ENCODE measurements around the gene ZCCHC8. TPM values are rescaled to one million over a fixed set of nuclear protein-coding genes. Genes with fewer than 3 reads are reported as not detected.

The ZCCHC8 gene
- 17.9 and 21.9 TPM in 2 replicates for total RNA-seq

GRCh38 chr12:122500685-122501488, at the start of gene ZCCHC8:
ZCCHC8 (minus strand) TSS chr12:122500932; CDS start chr12:122500840, 92 bp downstream.

GRCh38 chr12:122526683-122527477, 26.1 kb upstream of the ZCCHC8 start, which contains the start of the genes KNTC1 and RSRC2:
KNTC1 (plus strand) TSS chr12:122527249; CDS start chr12:122530064, 2,815 bp downstream.
RSRC2 (minus strand) TSS chr12:122526936; CDS start chr12:122526853, 83 bp downstream.

GRCh38 chr12:122421821-122422729, 78.7 kb downstream of the ZCCHC8 start, which contains the start of gene CLIP1:
CLIP1 (minus strand) TSS chr12:122422669; CDS start chr12:122380452, 42,217 bp downstream.

Small RNA genes within 50 kb of the gene (small RNA-seq; reads per million reads assigned to genes)
- not detected for gene RF00411 (ENCODE audit: low replicate concordance)

Other genes with a start within 250 kb of the ZCCHC8 start
- 28.6 and 33.3 TPM in 2 replicates for gene VPS33A, start 234.4 kb downstream of the ZCCHC8 start, total RNA-seq
- gene CLIP1, start 78.3 kb downstream of the ZCCHC8 start, total RNA-seq: 56.7 and 107 TPM in 2 replicates
- 42.5 and 44.2 TPM in 2 replicates for gene RSRC2, start 26.0 kb upstream of the ZCCHC8 start, total RNA-seq
- gene KNTC1, start 26.3 kb upstream of the ZCCHC8 start, total RNA-seq: 4.8 and 62.3 TPM in 2 replicates
- gene HCAR2, start 202.4 kb upstream of the ZCCHC8 start, total RNA-seq: 2.4 TPM in 1 of 2 replicates, not detected in the other
- 0.14 and 1.8 TPM in 2 replicates for gene HCAR3, start 215.9 kb upstream of the ZCCHC8 start, total RNA-seq
- gene HCAR1, start 229.9 kb upstream of the ZCCHC8 start, total RNA-seq: 0.66 and 0.72 TPM in 2 replicates